Lung (tissue), 12 donors: ENCODE measurements around the gene KIRREL1. TPM values are rescaled to one million over a fixed set of nuclear protein-coding genes. Genes with fewer than 3 reads are reported as not detected.

ENCODE experiments used
- ATAC-seq: fragments of 200-7000 bp; cut with Tn5 transposase; one replicate; pipeline ENCODE4 v1.9.1; 2020; ENCODE audit warnings: moderate number of reproducible peaks; ENCODE audit not compliant: insufficient read depth, low FRiP score
- DNase-seq, 3 donors: peaks; one replicate each; pipeline ENCODE4 v3.0.0-alpha.2; 2013 to 2017
- H3K27ac ChIP-seq, 2 donors: one replicate each; pipeline ENCODE4 v1.5.1; 2013; ENCODE audit warnings: mild to moderate bottlenecking in 2 of 2, moderate library complexity in 2 of 2, control low read depth in 1 of 2, inconsistent platforms in 1 of 2, low read depth in 1 of 2, low read length in 1 of 2
- H3K27me3 ChIP-seq, 3 donors: one replicate each; pipeline ENCODE4 v1.5.1; 2013; ENCODE audit warnings: low read length in 2 of 3; ENCODE audit not compliant: control insufficient read depth in 3 of 3, insufficient read depth in 3 of 3
- H3K36me3 ChIP-seq, 4 donors: one replicate each; pipeline ENCODE4 v1.5.1; 2013; ENCODE audit warnings: low read length in 4 of 4, mild to moderate bottlenecking in 1 of 4, moderate library complexity in 1 of 4; ENCODE audit not compliant: control insufficient read depth in 4 of 4, insufficient read depth in 4 of 4
- H3K4me1 ChIP-seq, 5 donors: one replicate each; pipeline ENCODE4 v1.5.1; 2013; ENCODE audit warnings: low read length in 5 of 5, mild to moderate bottlenecking in 2 of 5, moderate library complexity in 1 of 5; ENCODE audit not compliant: control insufficient read depth in 5 of 5, insufficient read depth in 5 of 5
- H3K4me3 ChIP-seq: one replicate; pipeline ENCODE4 v1.5.1; 2013; ENCODE audit warnings: mild to moderate bottlenecking, control low read depth, moderate library complexity
- H3K9ac ChIP-seq, 2 donors: one replicate each; pipeline ENCODE4 v1.5.1; 2013; ENCODE audit warnings: low read length in 2 of 2, control low read depth in 1 of 2; ENCODE audit not compliant: insufficient read depth in 1 of 2
- H3K9me3 ChIP-seq, 4 donors: one replicate each; pipeline ENCODE4 v1.5.1; 2013; ENCODE audit warnings: low read length in 3 of 4, mild to moderate bottlenecking in 1 of 4, moderate library complexity in 1 of 4; ENCODE audit not compliant: control insufficient read depth in 4 of 4, insufficient read depth in 3 of 4
- CTCF ChIP-seq: IDR thresholded peaks from 2 replicates; pipeline ENCODE4 v1.5.1; 2012; ENCODE audit warnings: mild to moderate bottlenecking; ENCODE audit errors: control extremely low read depth, extremely low read depth
- WGBS, 2 donors: extraction: QIAGEN DNeasy Blood & Tissue Kit; methylation state at CpG; one replicate each; pipeline ENCODE4 v1.1.7; 2013; 5-methylcytosine and 5-hydroxymethylcytosine counted together
- polyA plus RNA-seq, 2 donors: library from polyadenylated mRNA; stranded (reverse); fragments of 200-250 nt; gene quantifications; one replicate each; pipeline ENCODE4 v1.2.1, GENCODE V29; 2013
- total RNA-seq, 2 donors: library from RNA; depleted of rRNA in 1 of 2; stranded (reverse); fragments of >200 nt in 1 of 2; gene quantifications; one replicate each; pipeline ENCODE4 v1.2.1, GENCODE V29; 2014 to 2021
- donor health status: control.
- donor health status: control.
- donor health status: Bipolar disorder and iron deficiency.
- donor health status: healthy.
- donor health status: DM: yes; HTN: yes; CAD: no.

Gene KIRREL1
- total and polyA plus RNA-seq, 4 donors = 7.5 to 41.8 (median 26.5) TPM

DNA sequence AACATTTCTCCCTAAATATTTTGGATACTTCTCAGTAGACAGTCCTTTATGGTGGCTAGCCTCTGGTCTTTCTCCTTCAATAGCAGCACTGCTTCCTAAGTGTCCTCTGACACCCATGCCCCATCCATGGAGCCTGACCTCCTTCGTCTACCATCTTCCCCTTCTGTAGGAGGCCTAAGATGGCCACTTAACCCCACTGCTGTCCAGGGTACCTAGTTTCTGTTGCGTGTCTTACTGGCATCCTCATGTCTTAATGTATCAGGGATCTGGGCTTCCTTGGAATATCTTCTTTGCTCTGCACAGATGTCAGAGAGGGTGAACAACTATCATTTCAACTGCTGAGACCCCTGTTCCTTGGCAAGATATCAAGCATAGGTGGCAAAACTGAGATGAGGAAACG lies 5.4 kb upstream of the KIRREL1 start:
- H3K4me3 ChIP-seq = no peak overlapping the region
- WGBS, 2 donors = 86 to 89% methylated on average over 3 of the region's 3 CpGs
- no peaks in the 10 kb centered on the region for H3K36me3 ChIP-seq
- H3K9me3 ChIP-seq = peaks cover 0 to 2% (median 0%) of the 10 kb centered on the region in 4 donors
- H3K4me1 ChIP-seq = peaks cover 0 to 9% (median 2%) of the 10 kb centered on the region in 5 donors
- DNase-seq = no peak
- no peak overlapping the region for H3K27ac ChIP-seq
- no peak for TF ChIP-seq CTCF
- no peak overlapping the region for H3K9ac ChIP-seq
- no peak for ATAC-seq
- no peaks in the 10 kb centered on the region for H3K27me3 ChIP-seq

GRCh38 chr1:157992031-157992832 lies 1.2 kb upstream of the KIRREL1 start:
- Histone ChIP-seq H3K4me3 (no peak overlapping the region), H3K4me1 (peaks cover 0 to 34% (median 10%) of the 10 kb centered on the region in 5 donors)
- WGBS, 2 donors = 39 to 41% methylated on average over 10 of the region's 10 CpGs

DNA sequence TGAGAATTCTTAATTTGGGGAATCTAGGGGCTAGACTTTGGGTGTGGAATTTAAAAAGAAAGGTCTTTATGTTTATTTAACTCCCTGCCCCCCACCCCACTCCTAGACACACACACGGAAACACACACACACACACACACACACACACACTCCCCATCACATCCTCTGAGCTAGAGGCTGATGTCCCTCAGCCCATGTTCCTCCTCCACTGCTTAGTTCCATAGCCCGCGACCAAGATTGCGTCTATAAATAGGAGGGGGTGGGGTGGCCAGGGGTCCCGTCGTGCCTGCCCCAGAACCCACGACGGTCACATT lies 655 bp upstream of the KIRREL1 start:
- no peaks in the 10 kb centered on the region for H3K9me3 ChIP-seq
- no peak overlapping the region for H3K4me3 ChIP-seq
- peak overlapping the region in 1 of 2 donors; percentile 73 for H3K9ac ChIP-seq
- no peaks in the 10 kb centered on the region for H3K27me3 ChIP-seq
- DNase-seq = peak in 1 of 3 donors; percentile 77
- 2 to 3% methylated on average over 8 of the region's 8 CpGs for WGBS, 2 donors
- H3K27ac ChIP-seq = peak overlapping the region in 1 of 2 donors; percentile 47
- H3K4me1 ChIP-seq = peaks cover 0 to 34% (median 10%) of the 10 kb centered on the region in 5 donors
- TF ChIP-seq CTCF = no peak
- no peak for ATAC-seq
- H3K36me3 ChIP-seq = no peaks in the 10 kb centered on the region

More at GRCh38 chr1:157992031-157992832, 1.2 kb upstream of the KIRREL1 start:
- no peaks in the 10 kb centered on the region for H3K36me3 ChIP-seq
- no peak overlapping the region for H3K27ac ChIP-seq
- H3K9ac ChIP-seq = no peak overlapping the region
- no peaks in the 10 kb centered on the region for H3K9me3 ChIP-seq
- H3K27me3 ChIP-seq = no peaks in the 10 kb centered on the region
- DNase-seq = peak; percentile 77 to 87 (median 85)
- peak; percentile 88 for TF ChIP-seq CTCF
- no peak for ATAC-seq
